ENCODE data around the gene CPXM1.

Gene CPXM1

GRCh38 chr20:2749951-2750490, 50.4 kb downstream of the CPXM1 start:
- TF ChIP-seq, protein P1, sequence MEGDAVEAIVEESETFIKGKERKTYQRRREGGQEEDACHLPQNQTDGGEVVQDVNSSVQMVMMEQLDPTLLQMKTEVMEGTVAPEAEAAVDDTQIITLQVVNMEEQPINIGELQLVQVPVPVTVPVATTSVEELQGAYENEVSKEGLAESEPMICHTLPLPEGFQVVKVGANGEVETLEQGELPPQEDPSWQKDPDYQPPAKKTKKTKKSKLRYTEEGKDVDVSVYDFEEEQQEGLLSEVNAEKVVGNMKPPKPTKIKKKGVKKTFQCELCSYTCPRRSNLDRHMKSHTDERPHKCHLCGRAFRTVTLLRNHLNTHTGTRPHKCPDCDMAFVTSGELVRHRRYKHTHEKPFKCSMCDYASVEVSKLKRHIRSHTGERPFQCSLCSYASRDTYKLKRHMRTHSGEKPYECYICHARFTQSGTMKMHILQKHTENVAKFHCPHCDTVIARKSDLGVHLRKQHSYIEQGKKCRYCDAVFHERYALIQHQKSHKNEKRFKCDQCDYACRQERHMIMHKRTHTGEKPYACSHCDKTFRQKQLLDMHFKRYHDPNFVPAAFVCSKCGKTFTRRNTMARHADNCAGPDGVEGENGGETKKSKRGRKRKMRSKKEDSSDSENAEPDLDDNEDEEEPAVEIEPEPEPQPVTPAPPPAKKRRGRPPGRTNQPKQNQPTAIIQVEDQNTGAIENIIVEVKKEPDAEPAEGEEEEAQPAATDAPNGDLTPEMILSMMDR (IDR thresholded peaks at IDR 0.05; ENCODE audit: extremely low read depth, missing control alignments) = no peak
- DNase-seq (ENCODE audit: low spot score) = peak; percentile 41

GRCh38 chr20:2749343-2749950, 51.0 kb downstream of the CPXM1 start:
- TF ChIP-seq, protein P1 (IDR thresholded peaks at IDR 0.05; ENCODE audit: extremely low read depth, missing control alignments) = no peak
- DNase-seq (ENCODE audit: low spot score) = no peak

DNA sequence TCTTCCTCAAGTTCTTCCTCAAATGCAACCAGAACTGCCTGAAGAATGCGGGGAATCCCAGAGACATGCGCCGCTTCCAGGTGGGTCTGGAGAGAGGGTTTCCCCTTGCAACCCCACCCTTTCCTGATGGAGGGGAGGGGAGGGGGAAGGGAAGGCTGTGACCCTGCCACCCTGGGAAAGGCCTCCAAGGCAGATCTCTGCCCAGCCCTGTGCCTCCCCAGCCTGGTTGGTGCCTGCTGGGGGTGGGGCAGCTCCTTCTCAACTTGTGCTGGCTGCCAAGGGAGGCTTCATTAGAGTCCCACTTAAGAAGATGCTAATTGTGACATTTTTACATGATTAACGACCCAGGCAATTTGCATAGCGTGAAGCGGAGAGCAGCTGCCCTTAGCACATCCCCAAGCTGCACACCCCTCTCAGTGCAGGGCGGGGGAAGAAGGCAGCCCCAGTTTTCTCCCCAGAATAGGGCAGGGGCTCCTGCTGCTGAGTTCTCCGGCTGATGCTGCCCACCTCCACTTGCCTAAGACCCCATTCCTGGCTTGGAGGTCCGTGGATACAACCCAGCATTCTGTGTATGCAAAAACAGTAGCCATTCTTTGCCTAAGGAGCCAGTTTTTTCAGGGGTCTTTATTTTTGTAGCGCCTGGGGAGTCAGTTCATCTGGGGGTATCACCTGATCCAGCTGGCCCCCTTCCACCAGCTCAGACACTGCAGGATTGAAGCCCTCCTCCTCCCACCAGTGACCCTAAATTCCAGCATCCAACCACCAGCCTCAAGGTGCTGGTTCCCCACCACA, 51.7 kb downstream of the CPXM1 start:
- DNase-seq (ENCODE audit: low spot score) = peak; percentile 38
- TF ChIP-seq, protein P1 (IDR thresholded peaks at IDR 0.05; ENCODE audit: extremely low read depth, missing control alignments) = no peak

- TF ChIP-seq, protein P1 (IDR thresholded peaks at IDR 0.05; ENCODE audit: extremely low read depth, missing control alignments) = no peak
- DNase-seq (ENCODE audit: low spot score) = no peak
Observed at GRCh38 chr20:2747676-2748235, 52.7 kb downstream of the CPXM1 start.

DNA sequence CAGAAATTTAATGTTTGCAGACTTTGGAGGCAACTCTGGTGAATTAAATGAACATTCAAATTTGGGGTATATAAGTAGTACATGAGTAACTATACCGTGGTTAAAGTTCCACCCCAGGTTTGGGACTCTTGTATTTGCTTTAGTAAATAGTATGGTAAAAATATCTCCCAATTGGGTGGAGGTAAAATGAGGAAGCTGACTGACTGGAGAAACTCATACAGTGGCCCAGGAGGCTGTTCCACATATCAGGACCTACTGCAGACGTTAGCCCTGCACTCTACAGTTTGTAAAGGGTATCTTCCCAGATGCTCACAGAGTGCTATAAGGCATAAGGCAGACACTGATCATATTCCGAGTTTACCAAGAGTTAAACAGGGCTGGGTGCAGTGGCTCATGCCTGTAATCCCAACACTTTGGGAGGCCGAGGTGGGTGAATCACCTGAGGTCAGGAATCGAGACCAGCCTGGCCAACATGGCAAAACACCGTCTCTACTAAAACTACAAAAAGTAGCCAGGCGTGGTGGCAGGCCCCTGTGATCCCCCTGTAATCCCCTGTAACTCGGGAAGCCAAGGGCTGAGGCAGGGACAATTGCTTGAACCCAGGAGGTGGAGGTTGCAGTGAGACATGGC, 53.7 kb downstream of the CPXM1 start:
- TF ChIP-seq, protein P1 (IDR thresholded peaks at IDR 0.05; ENCODE audit: extremely low read depth, missing control alignments) = no peak
- DNase-seq (ENCODE audit: low spot score) = no peak

GRCh38 chr20:2745936-2746635, 54.3 kb downstream of the CPXM1 start:
- TF ChIP-seq, protein P1 (IDR thresholded peaks at IDR 0.05; ENCODE audit: extremely low read depth, missing control alignments) = no peak
- DNase-seq (ENCODE audit: low spot score) = no peak
